ENCODE results near the gene PIR.

PIR gene

DNA sequence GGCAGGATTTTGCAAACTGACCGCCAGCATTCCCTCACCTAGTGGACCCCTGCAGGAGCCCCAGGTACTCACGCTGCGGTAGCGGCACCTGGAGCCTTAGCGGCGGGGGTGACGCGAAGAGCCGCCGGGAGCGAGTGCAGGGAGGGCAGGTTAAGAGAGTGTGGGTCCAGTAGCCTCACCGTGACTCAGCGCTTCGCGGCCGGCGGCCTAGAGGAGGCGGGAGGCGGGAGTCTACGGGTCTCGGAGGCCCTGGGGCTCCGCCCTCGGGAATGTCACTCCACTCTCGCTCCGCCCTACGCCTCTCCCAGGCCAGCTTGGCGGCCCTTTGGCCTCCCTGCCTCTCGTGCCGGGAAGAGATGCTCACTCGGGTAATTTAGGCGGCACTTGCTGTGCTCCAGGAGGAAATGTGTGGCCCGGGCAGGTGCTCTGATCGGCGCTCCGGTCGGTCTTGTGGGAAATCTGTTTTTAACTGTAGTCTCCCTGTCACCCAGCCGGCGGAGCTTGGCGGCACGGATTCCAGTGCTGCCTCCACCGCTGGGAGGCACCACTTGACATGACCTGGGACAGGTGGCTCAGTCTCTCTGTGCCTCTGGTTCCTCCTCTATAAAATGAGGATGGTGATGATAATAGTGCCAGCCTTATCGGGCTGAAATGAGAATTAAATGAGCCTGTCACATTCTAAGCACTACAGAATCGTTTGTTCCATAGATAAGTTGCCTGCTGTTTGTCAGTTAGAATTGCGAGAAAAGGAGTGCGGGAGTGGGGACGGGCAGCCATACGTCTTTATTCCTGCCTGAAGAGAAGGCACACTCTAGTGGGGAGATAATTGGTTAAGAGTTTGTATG lies at the start of gene PIR:
Gene PIR, minus strand, starts transcription at position 216 of the 845 bp plus-strand sequence. CDS start 2,076 bp downstream, outside the sequence.
- peak; percentile 51 for DNase-seq

DNA sequence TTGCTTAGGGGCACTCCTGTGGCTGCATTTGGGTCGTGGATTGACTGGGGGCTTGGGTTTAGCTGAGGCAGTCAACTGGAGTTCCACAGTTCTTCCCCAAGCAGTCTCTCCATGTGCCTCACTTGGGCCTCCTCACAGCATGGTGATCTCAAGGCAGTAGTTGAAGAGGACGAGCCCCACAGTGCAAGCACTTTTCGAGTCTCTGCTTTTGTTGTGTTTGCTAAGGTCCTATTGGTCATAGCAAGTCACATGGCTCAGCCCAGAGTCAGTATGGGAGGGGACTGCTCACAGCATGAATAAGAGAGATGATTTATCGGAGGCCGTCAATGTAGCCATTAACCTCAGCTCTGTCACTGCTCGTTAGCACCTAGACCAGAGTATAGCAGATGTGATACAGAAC lies 37.2 kb upstream of the PIR start:
- no peak for DNase-seq

DNA sequence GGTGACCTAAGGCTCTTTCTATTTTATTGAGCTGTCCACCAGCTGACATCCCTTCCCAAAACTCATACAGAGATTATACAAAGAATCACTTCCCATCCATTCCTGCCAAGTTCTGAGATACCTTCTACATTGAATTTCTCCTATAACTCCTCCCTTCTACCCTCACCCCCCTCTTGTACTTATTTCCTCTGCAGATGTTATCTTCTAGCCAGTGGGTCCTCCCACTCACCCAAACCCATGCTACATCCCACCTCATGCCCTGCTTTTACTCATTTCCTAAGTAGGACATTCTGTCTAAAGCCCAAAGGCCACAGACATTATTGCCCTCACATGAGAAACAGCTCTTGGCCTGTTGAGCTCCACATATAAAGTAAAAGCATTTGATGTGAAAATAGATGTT lies 36.0 kb upstream of the PIR start:
- DNase-seq = no peak

DNA sequence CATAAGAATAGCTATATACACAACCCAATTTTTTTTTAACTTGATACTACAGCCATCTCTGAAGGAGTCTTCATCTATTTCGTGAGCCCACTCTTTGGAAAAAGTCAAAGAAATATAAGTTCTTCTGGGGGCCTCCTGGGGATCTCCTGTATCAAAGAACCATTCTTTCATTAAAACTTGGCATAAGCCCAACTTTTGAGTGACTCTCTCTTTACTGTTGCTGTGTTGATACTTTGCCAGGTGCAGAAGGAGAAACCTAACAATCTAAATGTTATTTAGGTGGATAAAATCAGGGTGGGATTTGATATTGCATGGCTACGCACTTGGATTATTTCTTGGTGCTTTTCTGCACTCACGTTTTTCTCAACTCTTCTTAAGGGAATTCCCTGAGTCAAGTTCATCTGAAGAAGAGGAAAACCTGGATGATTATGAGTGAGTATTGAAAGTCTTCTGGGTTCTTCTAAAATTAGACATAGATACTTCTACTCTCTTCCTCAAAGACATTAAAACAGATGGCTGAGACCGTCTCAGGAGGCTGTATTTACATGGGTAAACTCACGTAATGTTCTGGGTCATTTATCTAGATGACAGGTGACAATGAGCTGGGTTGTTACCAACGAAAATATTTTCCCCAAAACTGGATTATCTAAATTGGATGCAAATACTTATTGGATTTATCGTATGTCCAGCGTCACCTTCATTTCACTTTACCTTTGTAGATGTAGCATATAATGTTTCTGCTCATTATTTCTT lies 32.7 kb upstream of the PIR start:
- peak; percentile 10 for DNase-seq

DNA sequence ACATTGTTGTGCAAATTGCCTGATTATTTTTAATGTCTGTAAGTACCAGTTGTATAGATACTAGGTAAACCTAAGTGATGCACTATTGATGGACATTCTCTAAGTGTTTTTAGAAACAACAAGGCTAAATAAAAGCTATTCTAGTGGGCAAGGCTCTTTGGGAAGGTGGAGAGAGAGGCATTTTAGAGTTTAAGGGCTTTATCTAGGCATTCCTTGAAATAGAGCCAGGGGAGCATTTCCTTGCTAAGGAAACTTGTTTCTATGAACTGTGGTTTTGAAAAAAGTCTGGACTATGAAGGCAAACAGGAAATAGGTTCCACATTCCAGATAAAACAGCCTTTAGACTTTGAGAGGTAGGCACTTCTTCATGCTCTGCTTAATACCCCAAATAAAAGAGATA lies 31.3 kb upstream of the PIR start:
- no peak for DNase-seq

DNA sequence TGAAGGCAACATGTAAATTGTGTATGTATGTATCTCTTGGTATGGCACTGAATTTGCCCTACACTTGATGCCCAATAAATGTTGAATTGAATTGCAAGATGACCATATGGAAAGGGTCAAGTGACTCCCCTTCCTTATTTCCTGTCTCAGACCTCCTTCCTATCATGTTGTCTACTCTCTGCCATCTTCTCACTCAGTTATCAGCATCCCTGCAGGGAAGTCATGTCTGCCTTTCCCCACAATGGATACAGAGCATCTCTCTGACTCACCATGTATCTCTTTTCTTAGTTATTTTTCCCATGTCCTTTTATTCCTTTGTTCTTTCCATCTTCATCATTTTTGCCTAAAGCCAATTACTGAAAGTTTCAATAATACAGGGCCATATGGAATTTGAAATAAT lies 30.0 kb upstream of the PIR start:
- DNase-seq = no peak

DNA sequence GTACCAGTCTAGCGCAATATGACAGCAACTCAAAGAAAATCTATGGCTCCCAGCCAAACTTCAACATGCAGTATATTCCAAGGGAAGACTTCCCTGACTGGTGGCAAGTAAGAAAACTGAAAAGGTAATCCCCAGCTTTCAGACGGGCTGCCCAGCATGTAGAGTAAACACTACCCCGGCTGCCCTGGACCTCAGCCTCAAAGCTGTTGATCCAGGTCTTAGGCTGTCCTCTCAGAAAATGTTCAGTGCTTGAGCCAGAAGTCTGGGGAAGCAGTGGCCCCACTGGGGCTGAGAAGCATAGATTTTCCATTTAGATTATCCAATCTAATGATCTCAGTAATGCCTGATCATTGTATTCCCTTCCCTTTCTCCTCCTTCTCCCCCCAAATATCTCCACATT lies 29.3 kb upstream of the PIR start:
- no peak for DNase-seq

DNA sequence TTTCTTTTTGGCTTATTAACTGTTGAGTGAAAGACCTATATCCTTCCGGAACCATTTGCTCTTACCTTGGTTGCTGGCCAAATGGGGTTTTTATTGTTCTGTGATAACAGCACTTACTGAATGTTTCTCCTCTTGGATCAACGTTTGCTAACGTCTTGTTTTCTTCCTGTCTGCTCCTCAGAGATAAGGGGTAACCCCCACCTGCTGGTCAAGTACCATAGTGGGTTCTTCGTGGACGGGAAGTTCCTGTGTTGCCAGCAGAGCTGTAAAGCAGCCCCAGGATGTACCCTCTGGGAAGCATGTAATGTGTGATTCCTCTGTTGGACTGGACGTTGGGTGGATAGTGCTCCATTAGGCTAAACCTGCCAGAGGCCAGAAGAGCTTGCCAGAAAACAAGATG lies 22.8 kb upstream of the PIR start:
- no peak for DNase-seq

DNA sequence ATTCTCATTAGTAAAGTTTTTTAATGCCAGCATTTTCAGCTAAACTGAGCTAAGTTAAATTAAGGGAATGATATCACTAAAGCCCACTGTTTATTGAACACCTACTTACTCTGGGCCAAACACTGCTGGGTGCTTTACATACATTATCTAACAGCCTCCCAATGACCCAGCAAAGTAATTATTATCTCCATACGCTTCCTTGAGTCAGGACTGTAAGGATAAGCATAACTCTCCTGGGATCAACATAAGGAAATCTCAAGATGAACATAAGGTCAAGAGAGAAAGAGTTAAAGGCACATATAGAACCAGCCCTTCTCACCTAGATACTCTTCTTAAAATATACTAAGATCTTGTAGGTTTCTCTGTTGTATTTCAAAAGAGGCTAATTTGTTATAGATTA lies 21.1 kb upstream of the PIR start:
- no peak for DNase-seq

DNA sequence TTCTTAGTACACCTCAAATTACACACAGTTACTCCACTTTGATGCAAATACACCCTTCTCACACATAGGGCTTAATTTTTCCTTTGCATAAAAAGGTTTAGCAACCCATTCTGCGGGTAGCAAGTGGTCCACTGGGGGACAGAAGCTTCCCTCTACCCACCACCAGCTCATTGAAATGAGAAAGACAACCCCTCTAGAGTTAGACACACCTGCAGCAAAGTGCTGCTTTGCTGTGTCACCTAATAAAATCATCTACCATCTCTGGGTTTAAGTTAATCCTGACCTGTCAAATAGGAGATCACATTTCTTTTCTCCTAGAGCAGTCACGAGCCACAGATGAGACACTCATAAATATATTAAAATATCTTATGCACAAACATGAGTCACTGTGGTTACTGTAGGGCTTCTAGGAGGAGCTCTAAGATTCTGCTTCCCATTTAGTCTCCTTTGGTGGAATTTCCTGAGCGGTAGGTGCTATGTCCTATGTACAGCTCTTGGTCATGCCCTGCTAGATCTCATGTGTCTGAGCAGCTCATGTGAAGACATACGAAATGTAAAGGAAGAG lies 19.4 kb upstream of the PIR start:
- no peak for DNase-seq

DNA sequence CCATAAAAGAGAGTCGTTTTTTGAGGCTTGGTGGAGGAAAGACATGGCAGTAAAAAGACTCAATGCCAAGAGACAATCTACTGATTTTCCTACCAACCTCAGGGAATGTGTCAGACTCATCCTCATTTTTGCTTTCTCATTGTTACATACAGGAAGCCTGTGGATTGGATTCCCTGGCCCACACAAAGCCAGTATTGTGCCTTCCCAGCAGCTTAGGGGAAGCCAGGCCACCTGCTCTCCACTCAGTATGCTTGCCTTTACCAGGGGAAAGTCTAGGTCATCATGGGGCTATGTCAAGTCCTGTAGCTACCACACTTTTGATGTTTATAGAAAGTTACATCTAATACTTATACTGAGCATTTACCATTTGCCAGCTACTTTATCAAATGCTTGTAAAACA lies 18.4 kb upstream of the PIR start:
- DNase-seq = no peak

DNA sequence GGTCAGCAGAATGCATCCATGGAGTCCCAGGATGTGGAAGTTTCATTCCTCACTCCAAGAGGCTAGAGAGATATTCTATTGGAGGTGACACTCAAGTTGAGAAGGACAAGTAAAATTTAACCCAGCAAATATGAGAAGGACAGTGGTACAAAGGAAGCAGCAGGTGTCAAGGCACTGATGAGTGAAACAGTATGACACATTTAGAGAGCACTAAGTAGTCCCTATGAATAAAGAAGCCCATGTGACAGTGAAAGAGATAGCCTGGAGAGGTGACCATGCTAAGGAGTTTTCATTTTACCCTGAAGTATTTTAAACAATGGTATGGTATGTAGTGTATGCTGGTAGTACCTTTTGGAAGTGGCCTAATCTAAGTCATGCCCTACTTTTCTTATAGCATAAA lies 16.7 kb upstream of the PIR start:
- no peak for DNase-seq

DNA sequence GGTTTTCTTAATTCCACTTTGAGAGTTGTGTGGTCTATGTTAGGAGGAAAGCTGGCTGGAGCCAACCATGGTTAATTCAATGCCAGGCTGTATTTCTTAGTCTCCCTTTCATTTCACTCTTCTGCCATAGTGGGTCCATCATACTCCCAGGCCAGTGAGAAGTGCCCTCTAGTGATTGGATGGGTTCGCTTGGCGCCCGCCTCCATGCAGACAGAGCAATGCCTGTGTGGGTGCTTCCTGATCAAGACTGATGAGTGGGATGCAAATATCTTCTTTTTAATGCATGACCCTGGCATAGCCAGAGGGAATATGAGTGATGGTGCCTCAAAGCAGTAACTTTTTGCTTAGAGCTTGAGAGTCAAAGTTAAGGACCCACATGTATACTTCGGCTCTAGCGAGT lies 13.9 kb upstream of the PIR start:
- DNase-seq = no peak

DNA sequence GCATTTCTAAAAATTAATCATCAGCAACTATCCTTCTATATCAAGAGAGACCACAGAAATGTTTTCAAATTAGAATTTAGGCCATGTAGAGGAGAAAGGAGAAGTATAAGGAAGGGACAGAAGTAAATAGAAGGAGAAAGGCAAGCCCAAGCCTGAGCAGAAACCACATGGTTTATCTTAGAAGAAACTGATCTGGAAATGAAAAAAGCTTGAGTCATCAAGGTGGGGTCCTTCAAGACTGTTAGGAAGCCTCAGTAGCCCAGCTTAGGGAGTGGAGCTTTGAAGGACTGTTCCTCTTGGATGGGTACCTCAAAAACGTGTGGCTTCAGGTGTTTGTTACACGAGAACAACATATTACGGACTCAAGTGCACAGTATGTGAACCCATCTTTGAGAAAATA lies 12.0 kb upstream of the PIR start:
- DNase-seq = no peak

DNA sequence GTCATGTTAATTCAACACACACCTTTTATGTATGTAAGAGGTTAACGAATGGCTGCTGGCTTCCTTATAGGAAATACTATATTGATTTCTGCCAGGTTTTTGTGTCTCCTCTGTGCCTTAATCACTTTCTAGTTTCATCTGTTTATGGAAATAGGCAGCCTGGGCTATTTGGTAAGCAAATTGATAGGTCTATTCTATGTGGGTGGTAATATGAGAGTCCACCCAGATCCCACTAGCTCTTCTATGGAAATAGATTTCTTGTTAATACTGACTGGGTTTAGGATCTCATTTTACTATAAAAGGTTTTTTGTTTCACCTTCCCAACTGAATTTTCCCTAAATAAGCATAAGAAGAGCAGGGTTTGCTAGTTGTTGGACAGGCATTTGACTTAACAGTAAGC lies 11.5 kb upstream of the PIR start:
- no peak for DNase-seq

DNA sequence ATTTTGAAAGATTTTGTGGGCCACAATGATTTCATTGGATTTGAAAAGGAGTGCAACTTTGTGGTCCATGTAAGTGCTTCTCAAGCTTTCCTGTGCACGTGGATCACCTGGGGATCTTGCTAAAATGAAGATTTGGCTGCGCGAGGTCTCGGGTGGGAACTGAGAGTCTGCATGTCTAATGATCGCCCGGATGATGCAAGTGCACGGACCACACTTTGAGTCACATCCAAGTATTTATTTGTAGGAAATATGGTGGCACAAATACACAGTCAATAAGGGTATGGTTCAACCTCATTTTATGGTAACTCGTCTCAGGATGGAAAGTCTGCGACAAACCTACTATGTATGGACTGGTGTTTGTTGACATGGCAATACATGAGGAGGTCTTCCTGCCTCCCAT lies 8.4 kb upstream of the PIR start:
- DNase-seq = no peak

DNA sequence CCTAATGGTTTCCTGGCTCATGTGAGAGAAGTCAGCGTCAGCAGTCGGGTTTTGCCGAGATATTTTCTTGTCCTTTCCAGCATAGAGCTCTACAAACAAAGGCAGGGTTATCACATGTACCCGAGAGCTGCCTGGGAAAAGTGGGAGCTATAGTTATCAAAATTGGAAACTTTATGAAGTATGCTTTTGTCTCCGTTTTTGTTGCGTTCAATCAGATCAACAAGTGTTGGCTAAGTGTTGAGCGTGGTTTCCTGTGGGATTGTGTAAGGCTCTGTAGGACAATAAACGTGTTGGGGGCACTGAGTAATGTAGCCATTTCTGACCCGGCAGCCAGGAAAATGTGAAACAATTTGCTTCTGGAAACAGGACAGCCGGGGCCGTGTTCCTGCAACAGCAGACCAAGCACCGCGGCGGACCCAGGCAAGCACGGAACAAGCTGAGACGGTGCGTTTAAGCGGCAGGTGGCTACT lies 7.4 kb upstream of the PIR start, which contains the start of gene BMX:
Gene BMX, plus strand, starts transcription at position 311 of the 470 bp plus-strand sequence. CDS start 7,547 bp downstream, outside the sequence.
- no peak for DNase-seq

DNA sequence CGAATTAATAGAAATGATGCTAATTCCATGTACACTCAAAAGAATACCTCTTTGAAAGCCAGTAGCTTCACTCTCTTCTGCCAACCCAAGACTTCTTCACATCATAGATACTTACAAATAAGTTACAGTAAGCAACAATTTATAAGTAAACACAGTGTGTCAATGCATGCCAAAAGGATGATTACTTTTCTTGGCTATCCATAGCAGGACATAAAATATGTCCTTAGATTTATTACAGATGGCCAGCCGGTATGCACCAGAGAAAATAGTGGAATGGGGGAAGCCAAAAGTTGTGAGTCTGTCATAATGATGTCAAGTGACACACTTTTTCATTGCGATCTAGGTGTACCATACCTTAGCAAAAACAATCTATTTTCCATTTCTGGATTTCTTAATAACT lies 6.8 kb upstream of the PIR start:
- no peak for DNase-seq

DNA sequence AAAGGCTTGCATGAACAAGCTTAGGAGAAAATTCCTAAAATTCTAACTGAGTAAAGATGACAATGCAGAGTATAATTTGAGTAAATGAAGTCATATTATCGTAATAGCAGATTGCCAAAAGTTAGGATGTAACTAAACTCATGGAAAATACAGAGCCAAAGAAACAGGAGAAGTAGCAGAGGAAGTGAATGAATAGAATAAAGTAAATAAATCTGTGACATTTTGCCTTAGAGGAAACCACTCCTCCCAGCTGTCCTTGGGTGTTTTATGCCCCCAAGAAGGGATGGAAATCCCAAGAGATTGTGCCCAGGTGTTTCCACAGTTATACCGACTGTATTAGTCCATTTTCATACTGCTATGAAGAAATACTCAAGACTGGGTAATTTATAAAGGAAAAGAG lies 5.6 kb upstream of the PIR start:
- no peak for DNase-seq

DNA sequence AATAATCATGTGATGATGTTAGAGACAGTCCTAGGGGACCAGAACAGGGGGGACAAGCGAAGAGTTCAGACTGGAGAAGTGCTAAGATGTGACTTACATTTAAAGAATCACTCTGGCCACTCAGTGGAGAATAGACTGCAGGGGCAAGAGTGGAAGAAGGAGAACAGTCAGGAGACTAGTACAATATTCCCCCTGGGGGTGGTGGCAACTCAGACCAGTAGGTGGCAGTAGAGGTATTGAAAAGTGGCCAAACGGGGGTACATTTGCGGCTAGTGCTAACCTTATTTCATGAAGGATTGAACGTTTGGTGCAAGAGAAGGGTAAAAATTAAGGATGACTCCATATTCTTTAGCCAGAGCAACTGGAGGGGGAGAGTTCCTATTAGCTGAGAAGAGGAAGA lies 4.7 kb upstream of the PIR start:
- no peak for DNase-seq

DNA sequence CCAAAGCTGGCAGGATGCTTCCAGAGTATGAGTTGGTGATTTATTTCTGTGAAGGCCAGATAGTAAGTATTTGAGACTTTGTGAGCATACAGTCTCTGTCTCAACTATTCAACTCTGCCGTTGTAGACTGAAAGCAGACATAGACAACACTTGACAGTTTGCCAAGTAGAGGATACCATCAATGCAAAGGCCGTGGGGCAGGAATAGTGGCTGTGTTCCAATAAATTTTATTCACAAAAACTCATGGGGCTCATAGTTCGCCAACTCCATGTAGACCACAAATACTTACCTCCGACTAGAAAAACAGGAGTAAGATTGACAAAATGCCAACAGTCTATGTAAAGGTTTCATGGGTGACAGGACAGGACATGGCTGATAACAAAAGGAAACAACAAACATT lies 3.7 kb upstream of the PIR start:
- no peak for DNase-seq

DNA sequence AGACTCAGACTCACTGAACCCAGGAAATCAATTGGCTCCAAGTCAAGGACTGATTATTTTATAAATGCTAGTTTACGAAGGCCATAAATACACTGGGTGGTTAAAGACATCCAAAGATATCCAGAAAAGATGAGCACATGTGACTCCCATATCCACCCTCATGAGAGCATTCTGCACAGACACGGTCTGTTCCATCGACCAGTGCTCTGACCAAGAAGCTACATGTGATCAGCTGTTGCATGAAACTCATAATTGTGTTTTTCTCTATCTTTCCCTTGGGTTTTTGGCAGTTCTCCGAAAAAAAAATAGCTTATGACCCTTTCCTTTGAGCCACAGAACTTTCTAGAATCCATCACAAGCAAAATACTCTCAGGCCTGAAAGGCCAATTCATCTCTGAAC lies 2.7 kb upstream of the PIR start:
- no peak for DNase-seq

DNA sequence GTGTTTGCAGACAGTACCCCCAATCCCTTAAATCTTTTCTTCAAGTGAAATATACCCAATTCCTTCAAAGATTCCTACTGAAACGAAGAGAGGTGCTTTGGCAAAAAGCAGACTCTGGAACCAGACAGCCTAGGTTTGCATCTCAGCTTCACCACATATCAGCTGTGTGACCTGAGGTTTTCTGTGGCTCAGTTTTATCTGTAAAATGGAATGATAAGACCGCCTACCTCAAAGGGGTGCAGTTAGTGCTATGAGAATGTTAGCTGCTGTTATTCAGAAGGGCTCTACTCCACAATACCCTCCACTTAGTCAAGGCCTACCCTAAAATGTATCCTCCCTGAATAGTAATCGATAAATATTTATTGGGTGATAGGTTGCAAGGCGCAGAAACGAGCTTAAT lies 664 bp downstream of the PIR start:
- DNase-seq = no peak

DNA sequence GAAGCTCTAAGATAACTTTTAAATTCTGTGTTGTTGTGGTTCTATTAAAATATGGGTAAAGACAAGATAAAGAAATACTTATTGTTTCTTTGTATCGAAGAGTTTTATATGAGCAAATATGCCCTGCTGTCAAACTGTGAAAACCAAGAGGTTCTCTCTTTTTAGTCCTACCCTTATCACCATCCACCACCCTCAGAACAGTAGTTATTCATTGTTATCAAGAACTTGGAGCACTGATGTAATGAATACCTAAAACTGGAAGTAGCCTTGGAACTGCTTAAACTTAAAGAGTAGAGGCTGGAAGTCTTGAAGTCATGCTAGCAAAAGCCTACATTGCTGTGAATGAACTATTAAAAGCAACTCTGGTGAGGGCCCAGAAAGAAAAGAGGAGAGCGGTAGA lies 9.2 kb downstream of the PIR start:
- no peak for DNase-seq
